ENCODE results near the gene MAD1L1. TPM values are rescaled to one million over a fixed set of nuclear protein-coding genes. Genes with fewer than 3 reads are reported as not detected.

The MAD1L1 gene
- total and polyA plus RNA-seq, 2 of the 8 experiments (the other 6 are each of a cell fraction or from before 2014, with no cell fraction given): 40.4 to 44.6 TPM

- no peak for TF ChIP-seq CTCF (IDR thresholded peaks at IDR 0.05; ENCODE audit: control extremely low read depth in 1 of 3, insufficient read depth in 1 of 3, low read depth in 1 of 3, low read length in 3 of 3)
- no peak for TF ChIP-seq KDM1A (IDR thresholded peaks at IDR 0.05; ENCODE audit: borderline replicate concordance, low read length)
- TF ChIP-seq E2F6 (IDR thresholded peaks at IDR 0.05): no peak
- no peak for TF ChIP-seq HDAC2 (IDR thresholded peaks at IDR 0.05; ENCODE audit: borderline replicate concordance in 1 of 2, low read depth in 2 of 2, low read length in 2 of 2)
Observed at GRCh38 chr7:2281541-2281940, 48.8 kb upstream of the MAD1L1 start (continued).
